Liver (tissue), 9 donors: ENCODE measurements around the gene KXD1. TPM values are rescaled to one million over a fixed set of nuclear protein-coding genes. Genes with fewer than 3 reads are reported as not detected.

ENCODE experiments used
- DNase-seq: peaks from one replicate; pipeline ENCODE4 v3.0.0-alpha.2; 2017; ENCODE audit warnings: low spot score
- H3K27ac ChIP-seq, 2 donors: one replicate each; pipeline ENCODE4 v1.7.0; 2013; ENCODE audit warnings: inconsistent platforms in 2 of 2, low read length in 2 of 2, control low read depth in 1 of 2, low read depth in 1 of 2, mild to moderate bottlenecking in 1 of 2
- H3K27me3 ChIP-seq, 4 donors: one replicate each; pipeline versions ENCODE4 v1.6.1 to v1.7.0; 2013; ENCODE audit warnings: low read length in 3 of 4, inconsistent platforms in 1 of 4, mild to moderate bottlenecking in 1 of 4, moderate library complexity in 1 of 4; ENCODE audit not compliant: control insufficient read depth in 4 of 4, insufficient read depth in 4 of 4
- H3K36me3 ChIP-seq, 4 donors: one replicate each; pipeline versions ENCODE4 v1.6.1 to v1.7.0; 2013; ENCODE audit warnings: low read length in 3 of 4, mild to moderate bottlenecking in 3 of 4, low read depth in 1 of 4, moderate library complexity in 1 of 4; ENCODE audit not compliant: control insufficient read depth in 4 of 4, insufficient read depth in 3 of 4
- H3K4me1 ChIP-seq, 4 donors: one replicate each; pipeline versions ENCODE4 v1.6.1 to v1.7.0; 2013; ENCODE audit warnings: low read length in 3 of 4, mild to moderate bottlenecking in 3 of 4, moderate library complexity in 1 of 4; ENCODE audit not compliant: control insufficient read depth in 4 of 4, insufficient read depth in 4 of 4
- H3K4me3 ChIP-seq, 3 donors: one replicate each; pipeline versions ENCODE4 v1.6.1 to v1.7.0; 2013; ENCODE audit warnings: low read length in 3 of 3, control low read depth in 1 of 3, low read depth in 1 of 3, mild to moderate bottlenecking in 1 of 3
- H3K9ac ChIP-seq, 2 donors: one replicate each; pipeline ENCODE4 v1.7.0; 2013; ENCODE audit warnings: low read length in 2 of 2, mild to moderate bottlenecking in 2 of 2, moderate library complexity in 2 of 2, control low read depth in 1 of 2, low read depth in 1 of 2
- H3K9me3 ChIP-seq, 4 donors: one replicate each; pipeline versions ENCODE4 v1.6.1 to v1.7.0; 2013; ENCODE audit warnings: low read length in 3 of 4; ENCODE audit not compliant: control insufficient read depth in 4 of 4
- ATF3 ChIP-seq: IDR thresholded peaks from 2 replicates; pipeline ENCODE4 v1.6.1; 2016; ENCODE audit warnings: antibody characterized with exemption
- CTCF ChIP-seq: fragments of 150-350 bp; IDR thresholded peaks from 2 replicates; pipeline ENCODE4 v1.5.1; 2017; ENCODE audit warnings: improper control_type of control experiment, low read depth, low read length; ENCODE audit not compliant: missing input control
- EGR1 ChIP-seq, 2 donors: IDR thresholded peaks; 2 replicates each; pipeline ENCODE4 v1.6.1; 2016 to 2018; ENCODE audit warnings: antibody characterized with exemption in 2 of 2, low read depth in 2 of 2
- FOXA1 ChIP-seq: IDR thresholded peaks from 2 replicates; pipeline ENCODE4 v1.6.1; 2016; ENCODE audit warnings: antibody characterized with exemption
- FOXA2 ChIP-seq: IDR thresholded peaks from 2 replicates; pipeline ENCODE4 v1.6.1; 2016; ENCODE audit warnings: antibody characterized with exemption
- GABPA ChIP-seq, 2 donors: IDR thresholded peaks in 1 of 2; conservative IDR thresholded peaks in 1 of 2; 2 replicates each; pipeline ENCODE4 v1.6.1; 2016; ENCODE audit warnings: antibody characterized with exemption in 2 of 2, mild to moderate bottlenecking in 1 of 2, moderate library complexity in 1 of 2
- HNF4A ChIP-seq, 2 donors: conservative IDR thresholded peaks; 2 replicates each; pipeline ENCODE4 v1.6.1; 2016; ENCODE audit warnings: antibody characterized with exemption in 2 of 2, mild to moderate bottlenecking in 2 of 2
- HNF4G ChIP-seq: IDR thresholded peaks from 2 replicates; pipeline ENCODE4 v1.6.1; 2016; ENCODE audit warnings: antibody characterized with exemption
- JUND ChIP-seq, 2 donors: IDR thresholded peaks; 2 replicates each; pipeline ENCODE4 v1.6.1; 2016; ENCODE audit warnings: antibody characterized with exemption in 2 of 2
- MAX ChIP-seq: IDR thresholded peaks from 2 replicates; pipeline ENCODE4 v1.6.1; 2016; ENCODE audit warnings: antibody characterized with exemption
- NR2F2 ChIP-seq: IDR thresholded peaks from 2 replicates; pipeline ENCODE4 v1.6.1; 2016; ENCODE audit warnings: antibody characterized with exemption
- RAD21 ChIP-seq, 2 donors: IDR thresholded peaks; 2 replicates each; pipeline ENCODE4 v1.6.1; 2016; ENCODE audit warnings: antibody characterized with exemption in 2 of 2, mild to moderate bottlenecking in 2 of 2
- REST ChIP-seq: IDR thresholded peaks from 2 replicates; pipeline ENCODE4 v1.6.1; 2016; ENCODE audit warnings: antibody characterized with exemption, mild to moderate bottlenecking
- RXRA ChIP-seq, 2 donors: IDR thresholded peaks; 2 replicates each; pipeline ENCODE4 v1.6.1; 2017 to 2018; ENCODE audit warnings: antibody characterized with exemption in 2 of 2, mild to moderate bottlenecking in 1 of 2
- SP1 ChIP-seq: IDR thresholded peaks from 2 replicates; pipeline ENCODE4 v1.6.1; 2018; ENCODE audit warnings: antibody characterized with exemption, mild to moderate bottlenecking
- TAF1 ChIP-seq: conservative IDR thresholded peaks from 2 replicates; pipeline ENCODE4 v1.6.1; 2016; ENCODE audit warnings: antibody characterized with exemption, mild to moderate bottlenecking
- YY1 ChIP-seq: IDR thresholded peaks from 2 replicates; pipeline ENCODE4 v1.6.1; 2016; ENCODE audit warnings: antibody characterized with exemption, mild to moderate bottlenecking
- ZBTB33 ChIP-seq: IDR thresholded peaks from 2 replicates; pipeline ENCODE4 v1.6.1; 2016; ENCODE audit warnings: antibody characterized with exemption
- WGBS: extraction: QIAGEN DNeasy Blood & Tissue Kit; methylation state at CpG from one replicate; pipeline ENCODE4 v1.1.7; 2013; 5-methylcytosine and 5-hydroxymethylcytosine counted together
- polyA plus RNA-seq, 2 donors: library from polyadenylated mRNA; stranded (reverse) in 1 of 2; unstranded in 1 of 2; fragments of 200-250 nt in 1 of 2; fragments of >200 nt in 1 of 2; fragmentation: Nextera tagmentation in 1 of 2; extraction: Ambion mirVana in 1 of 2; gene quantifications; one replicate each; pipeline versions ENCODE4 v1.2.1 to v1.2.3, GENCODE V29; 2013 to 2015
- total RNA-seq, 2 donors: library from RNA; depleted of rRNA; stranded (reverse); fragments of >200 nt; gene quantifications; one replicate each; pipeline ENCODE4 v1.2.3, GENCODE V29; 2014
- donor health status: healthy.
- donor health status: healthy.
- donor health status: healthy.
- donor health status: healthy.
- donor health status: healthy.

KXD1 gene
- total and polyA plus RNA-seq, 4 donors, result 31.8 to 53.6 (median 43.4) TPM

GRCh38 chr19:18601875-18602274 is 44.2 kb downstream of the KXD1 start:
- Histone ChIP-seq H3K4me3 (no peak overlapping the region), H3K27me3 (peaks cover 0 to 10% (median 3%) of the 10 kb centered on the region in 4 donors), H3K4me1 (peaks cover 0 to 1% (median under 1%) of the 10 kb centered on the region in 4 donors), H3K9me3 (no peaks in the 10 kb centered on the region), H3K36me3 (no peaks in the 10 kb centered on the region), H3K9ac (no peak overlapping the region), H3K27ac (no peak overlapping the region)
- WGBS, result 87% methylated on average over 4 of the region's 4 CpGs
- no peak for TF ChIP-seq NR2F2
- no peak for TF ChIP-seq HNF4A (conservative IDR thresholded peaks at IDR 0.05)
- no peak for TF ChIP-seq MAX
- no peak for TF ChIP-seq ZBTB33
- TF ChIP-seq GABPA (IDR thresholded peaks at IDR 0.05 in 1 of 2, conservative IDR thresholded peaks at IDR 0.05 in 1 of 2), result no peak
- no peak for TF ChIP-seq FOXA2
- TF ChIP-seq YY1, result no peak
- no peak for TF ChIP-seq FOXA1
- no peak for TF ChIP-seq CTCF
- no peak for TF ChIP-seq TAF1
- no peak for TF ChIP-seq RAD21 (IDR thresholded peaks at IDR 0.05)
- no peak for TF ChIP-seq RXRA (IDR thresholded peaks at IDR 0.05)
- no peak for TF ChIP-seq ATF3
- TF ChIP-seq HNF4G, result no peak
- no peak for TF ChIP-seq REST
- no peak for TF ChIP-seq JUND (IDR thresholded peaks at IDR 0.05)
- no peak for TF ChIP-seq SP1
- TF ChIP-seq EGR1 (IDR thresholded peaks at IDR 0.05; ENCODE audit: low read depth in 2 of 2), result no peak
- DNase-seq, result no peak
